WTC11 (cell line): ENCODE measurements around the gene KCNG2. TPM values are rescaled to one million over a fixed set of nuclear protein-coding genes. Genes with fewer than 3 reads are reported as not detected.

ENCODE experiments used
- ATAC-seq: fragments of 200-7000 bp; cut with Tn5 transposase; 2 replicates; pipeline ENCODE4 v1.10.0; 2021; ENCODE audit warnings: mild to moderate bottlenecking, moderate library complexity
- CTCF ChIA-PET: fragments of 300-600 bp; sonication (Branson Sonifier 250); formaldehyde crosslinking; loops from one replicate; lab custom pipeline; 2021; ENCODE audit warnings: antibody characterized with exemption; lab: Charles Lee
- POLR2A ChIA-PET: fragments of 350-600 bp; sonication (Branson Sonifier 250); formaldehyde crosslinking; loops from one replicate; lab custom pipeline; 2021; ENCODE audit warnings: antibody characterized with exemption; lab: Charles Lee
- DNase-seq: peaks from one replicate; pipeline ENCODE4 v3.0.0; 2021; ENCODE audit warnings: low spot score
- H3K27ac Mint-ChIP-seq: 2 replicates; pipeline ENCODE4 v1.8.0; 2021; ENCODE audit warnings: mixed read lengths
- H3K27me3 Mint-ChIP-seq: 2 replicates; pipeline ENCODE4 v1.8.0; 2021; ENCODE audit warnings: low read depth, mild to moderate bottlenecking, moderate library complexity, mixed read lengths
- H3K36me3 Mint-ChIP-seq: 2 replicates; pipeline ENCODE4 v1.8.0; 2021; ENCODE audit warnings: mixed read lengths
- H3K4me1 Mint-ChIP-seq: 2 replicates; pipeline ENCODE4 v1.8.0; 2022; ENCODE audit warnings: mixed read lengths
- H3K4me3 Mint-ChIP-seq: 2 replicates; pipeline ENCODE4 v1.8.0; 2021; ENCODE audit warnings: mild to moderate bottlenecking, moderate library complexity, mixed read lengths
- H3K9me3 Mint-ChIP-seq: 2 replicates; pipeline ENCODE4 v1.8.0; 2021; ENCODE audit warnings: mixed read lengths
- ARID4B ChIP-seq: sonication (generic); formaldehyde crosslinking; IDR thresholded peaks from 2 replicates; pipeline ENCODE4 v1.8.0; 2023; ENCODE audit warnings: missing genetic modification reagents, mild to moderate bottlenecking, borderline replicate concordance
- ATF1 ChIP-seq: sonication (generic); formaldehyde crosslinking; IDR thresholded peaks from 2 replicates; pipeline ENCODE4 v1.8.1; 2023; ENCODE audit warnings: mild to moderate bottlenecking, moderate library complexity, missing genetic modification reagents
- ATF6 ChIP-seq: sonication (generic); formaldehyde crosslinking; IDR thresholded peaks from 2 replicates; pipeline ENCODE4 v1.8.1; 2023; ENCODE audit warnings: mild to moderate bottlenecking, missing genetic modification reagents
- CBFB ChIP-seq: sonication (generic); formaldehyde crosslinking; IDR thresholded peaks from 2 replicates; pipeline ENCODE4 v1.8.1; 2022; ENCODE audit warnings: mild to moderate bottlenecking, low read depth, missing genetic modification reagents
- ESRRA ChIP-seq: sonication (generic); formaldehyde crosslinking; IDR thresholded peaks from 2 replicates; pipeline ENCODE4 v1.8.1; 2022; ENCODE audit warnings: mild to moderate bottlenecking, missing genetic modification reagents, borderline replicate concordance
- FOXK1 ChIP-seq: sonication (generic); formaldehyde crosslinking; IDR thresholded peaks from 2 replicates; pipeline ENCODE4 v1.8.0; 2022; ENCODE audit warnings: mild to moderate bottlenecking, moderate library complexity, missing genetic modification reagents
- FOXP1 ChIP-seq: sonication (generic); formaldehyde crosslinking; IDR thresholded peaks from 2 replicates; pipeline ENCODE4 v1.8.0; 2022; ENCODE audit warnings: missing genetic modification reagents, mild to moderate bottlenecking, moderate library complexity, borderline replicate concordance
- GTF2I ChIP-seq: fragments of 250-450 bp; sonication (Bioruptor Pico); conservative IDR thresholded peaks from 2 replicates; pipeline ENCODE4 v1.4.0; 2021; ENCODE audit warnings: mild to moderate bottlenecking
- IRF2 ChIP-seq: sonication (generic); formaldehyde crosslinking; IDR thresholded peaks from 2 replicates; pipeline ENCODE4 v1.8.0; 2022; ENCODE audit warnings: low read depth, missing genetic modification reagents, borderline replicate concordance
- JUN ChIP-seq: sonication (generic); formaldehyde crosslinking; IDR thresholded peaks from 2 replicates; pipeline ENCODE4 v1.8.0; 2023; ENCODE audit warnings: mild to moderate bottlenecking, missing genetic modification reagents
- MAX ChIP-seq: sonication (generic); formaldehyde crosslinking; IDR thresholded peaks from 2 replicates; pipeline ENCODE4 v1.8.0; 2022; ENCODE audit warnings: mild to moderate bottlenecking, missing genetic modification reagents
- MLX ChIP-seq: sonication (generic); formaldehyde crosslinking; IDR thresholded peaks from 2 replicates; pipeline ENCODE4 v1.8.1; 2023; ENCODE audit warnings: mild to moderate bottlenecking, missing genetic modification reagents, moderate library complexity
- MXD4 ChIP-seq: fragments of 250-450 bp; sonication (Bioruptor Pico); IDR thresholded peaks from 2 replicates; pipeline ENCODE4 v1.8.0; 2021; ENCODE audit warnings: mild to moderate bottlenecking, moderate library complexity, borderline replicate concordance
- MYBL2 ChIP-seq: sonication (generic); formaldehyde crosslinking; IDR thresholded peaks from 2 replicates; pipeline ENCODE4 v1.8.1; 2023; ENCODE audit warnings: mild to moderate bottlenecking, moderate library complexity, missing genetic modification reagents
- NFE2L1 ChIP-seq: sonication (generic); formaldehyde crosslinking; IDR thresholded peaks from 2 replicates; pipeline ENCODE4 v1.8.1; 2023; ENCODE audit warnings: missing genetic modification reagents
- SP1 ChIP-seq: sonication (generic); formaldehyde crosslinking; conservative IDR thresholded peaks from 2 replicates; pipeline ENCODE4 v1.8.1; 2022; ENCODE audit warnings: missing genetic modification reagents
- TCF7 ChIP-seq: sonication (generic); formaldehyde crosslinking; IDR thresholded peaks from 2 replicates; pipeline ENCODE4 v1.8.0; 2022; ENCODE audit warnings: mild to moderate bottlenecking, low read depth, missing genetic modification reagents, moderate library complexity
- USF1 ChIP-seq: sonication (generic); formaldehyde crosslinking; IDR thresholded peaks from 2 replicates; pipeline ENCODE4 v1.8.0; 2022; ENCODE audit warnings: mild to moderate bottlenecking, missing genetic modification reagents
- ZNF121 ChIP-seq: sonication (generic); formaldehyde crosslinking; IDR thresholded peaks from 2 replicates; pipeline ENCODE4 v1.8.0; 2023; ENCODE audit warnings: missing genetic modification reagents
- ZNF232 ChIP-seq: sonication (generic); formaldehyde crosslinking; IDR thresholded peaks from 2 replicates; pipeline ENCODE4 v1.8.0; 2022; ENCODE audit warnings: mild to moderate bottlenecking, missing genetic modification reagents
- ZNF263 ChIP-seq: sonication (generic); formaldehyde crosslinking; IDR thresholded peaks from 2 replicates; pipeline ENCODE4 v1.8.1; 2022; ENCODE audit warnings: low read depth, mild to moderate bottlenecking, moderate library complexity, missing genetic modification reagents
- ZNF281 ChIP-seq: sonication (generic); formaldehyde crosslinking; IDR thresholded peaks from 2 replicates; pipeline ENCODE4 v1.8.0; 2023; ENCODE audit warnings: mild to moderate bottlenecking, missing genetic modification reagents
- ZNF396 ChIP-seq: fragments of 250-450 bp; sonication (Bioruptor Pico); IDR thresholded peaks from 2 replicates; pipeline ENCODE4 v1.8.0; 2021; ENCODE audit warnings: mild to moderate bottlenecking, moderate library complexity, borderline replicate concordance
- ZNF416 ChIP-seq: fragments of 250-450 bp; sonication (Bioruptor Pico); IDR thresholded peaks from 2 replicates; pipeline ENCODE4 v1.9.0; 2021; ENCODE audit warnings: mild to moderate bottlenecking, inconsistent platforms
- ZSCAN18 ChIP-seq: fragments of 250-450 bp; sonication (Bioruptor Pico); IDR thresholded peaks from 2 replicates; pipeline ENCODE4 v2.1.2; 2022; ENCODE audit warnings: mild to moderate bottlenecking, moderate library complexity
- total RNA-seq: library from RNA; stranded (reverse); gene quantifications from 3 replicates; pipeline ENCODE4 v1.2.3, GENCODE V29; 2021

Gene KCNG2
- total RNA-seq, 1 experiment from 2014 or later = 0.50 TPM

GRCh38 chr18:79875531-79875919, 77.8 kb downstream of the KCNG2 start (continued):
- TF ChIP-seq MAX (CRISPR knock-in tag) (no peak), ATF1 (CRISPR knock-in tag) (no peak), SP1 (no peak), FOXP1 (CRISPR knock-in tag) (no peak), CBFB (no peak), MYBL2 (CRISPR knock-in tag) (no peak), ZNF416 (CRISPR knock-in tag) (no peak), ZNF232 (CRISPR knock-in tag) (no peak), ESRRA (CRISPR knock-in tag) (no peak)

GRCh38 chr18:79875931-79876461, 78.3 kb downstream of the KCNG2 start:
- Mint-ChIP-seq H3K9me3 (no peaks in the 10 kb centered on the region), H3K27ac (no peak overlapping the region), H3K36me3 (no peaks in the 10 kb centered on the region), H3K27me3 (no peaks in the 10 kb centered on the region), H3K4me3 (no peak overlapping the region), H3K4me1 (no peaks in the 10 kb centered on the region)
- ChIA-PET CTCF (interaction anchor here (1.4 kb wide), 1 partner anchor 19 kb away, joined by 3 read pairs; no protein-coding TSS in a partner anchor), POLR2A (no interaction called here)
- no peak for DNase-seq
- ATAC-seq = no peak
- TF ChIP-seq MYBL2 (CRISPR knock-in tag) (no peak), ZNF396 (CRISPR knock-in tag) (no peak), ZNF281 (CRISPR knock-in tag) (no peak), TCF7 (no peak), MXD4 (CRISPR knock-in tag) (no peak), FOXK1 (no peak), ZNF121 (CRISPR knock-in tag) (no peak), ZNF263 (CRISPR knock-in tag) (no peak), ZSCAN18 (no peak), JUN (no peak), USF1 (CRISPR knock-in tag) (no peak), IRF2 (CRISPR knock-in tag) (no peak), ATF6 (no peak), ARID4B (CRISPR knock-in tag) (no peak), NFE2L1 (CRISPR knock-in tag) (no peak), MLX (CRISPR knock-in tag) (no peak), GTF2I (CRISPR knock-in tag) (no peak)
